Muscle layer of duodenum (tissue), 2 donors: ENCODE results near the gene SERPINA12.

Experiments
- H3K27ac ChIP-seq: one replicate; pipeline ENCODE4 v1.7.0; 2013; ENCODE audit warnings: mild to moderate bottlenecking, low read length
- H3K27me3 ChIP-seq: one replicate; pipeline ENCODE4 v1.7.0; 2013; ENCODE audit warnings: low read depth, mild to moderate bottlenecking, control low read depth, low read length
- H3K36me3 ChIP-seq, 2 donors: one replicate each; pipeline ENCODE4 v1.7.0; 2013; ENCODE audit warnings: low read length in 2 of 2, control low read depth in 1 of 2, mild to moderate bottlenecking in 1 of 2; ENCODE audit not compliant: insufficient read depth in 2 of 2, control insufficient read depth in 1 of 2
- H3K4me1 ChIP-seq, 2 donors: one replicate each; pipeline ENCODE4 v1.7.0; 2013; ENCODE audit warnings: low read length in 2 of 2, mild to moderate bottlenecking in 2 of 2, control low read depth in 1 of 2, moderate library complexity in 1 of 2; ENCODE audit not compliant: insufficient read depth in 2 of 2, control insufficient read depth in 1 of 2
- H3K4me3 ChIP-seq, 2 donors: one replicate each; pipeline ENCODE4 v1.7.0; 2013; ENCODE audit warnings: low read length in 2 of 2, low read depth in 1 of 2, mild to moderate bottlenecking in 1 of 2
- H3K9me3 ChIP-seq, 2 donors: one replicate each; pipeline ENCODE4 v1.7.0; 2013; ENCODE audit warnings: low read length in 2 of 2, control low read depth in 1 of 2, mild to moderate bottlenecking in 1 of 2; ENCODE audit not compliant: control insufficient read depth in 1 of 2
- donor health status: healthy.

Gene SERPINA12

DNA sequence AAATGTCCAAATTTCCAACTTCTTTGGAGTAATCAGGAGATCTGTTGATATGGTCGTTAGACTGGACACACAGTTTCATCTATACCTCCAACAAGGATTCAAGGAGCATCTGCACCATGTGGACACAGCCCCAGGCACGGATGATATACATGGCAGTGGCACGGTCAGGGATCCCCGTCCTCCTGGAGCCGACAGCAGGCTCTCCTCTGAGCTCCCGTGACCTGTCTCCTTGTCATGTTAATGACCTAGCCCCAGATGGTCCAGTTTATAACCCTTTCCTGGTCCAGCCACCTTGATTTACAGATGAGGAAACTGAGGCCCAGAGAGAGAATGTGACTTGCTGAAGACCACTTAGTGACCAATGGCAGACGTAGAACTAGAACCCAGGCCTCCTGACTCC is 35.5 kb upstream of the SERPINA12 start:
- peaks cover 0 to 9% of the 10 kb centered on the region in 2 donors for H3K9me3 ChIP-seq
- no peaks in the 10 kb centered on the region for H3K27me3 ChIP-seq
- H3K36me3 ChIP-seq: no peaks in the 10 kb centered on the region
- H3K4me1 ChIP-seq: no peaks in the 10 kb centered on the region
- H3K4me3 ChIP-seq: no peak overlapping the region
- H3K27ac ChIP-seq: no peak overlapping the region

DNA sequence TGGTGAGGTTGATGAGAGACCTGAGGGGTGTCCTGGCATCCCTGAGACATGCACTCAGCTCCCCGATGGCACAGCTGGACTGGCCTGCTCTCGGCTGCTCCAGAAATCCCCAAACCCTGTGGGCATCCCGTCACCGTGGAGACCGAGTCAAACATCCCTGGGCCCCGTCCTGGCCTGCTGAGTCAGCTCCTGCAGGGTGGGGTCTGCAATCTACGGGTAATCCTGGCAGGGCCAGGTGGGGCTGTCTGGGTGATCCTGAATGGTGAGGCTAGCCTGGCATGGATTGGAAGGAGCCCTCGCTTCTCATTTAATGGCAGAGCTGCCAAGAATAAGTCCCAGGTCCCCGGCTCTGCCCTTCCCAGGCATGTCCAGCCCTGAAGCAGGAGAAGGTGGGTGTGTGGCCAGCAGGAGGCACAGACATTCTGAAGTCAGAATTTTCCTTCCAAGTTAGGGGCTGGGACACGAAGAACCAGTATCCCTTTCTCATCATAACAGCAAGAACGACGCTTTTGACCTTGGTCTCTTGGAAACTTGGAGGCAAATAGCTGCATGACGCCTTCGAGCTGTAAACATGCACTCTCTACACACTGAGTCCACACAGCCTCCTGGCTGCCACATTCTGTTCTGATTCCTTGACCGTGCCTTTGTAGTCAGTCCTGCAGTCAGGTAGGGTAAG is 34.3 kb upstream of the SERPINA12 start:
- no peak overlapping the region for H3K4me3 ChIP-seq
- no peaks in the 10 kb centered on the region for H3K27me3 ChIP-seq
- no peak overlapping the region for H3K27ac ChIP-seq
- H3K9me3 ChIP-seq: peaks cover 0 to 9% of the 10 kb centered on the region in 2 donors
- no peaks in the 10 kb centered on the region for H3K36me3 ChIP-seq
- no peaks in the 10 kb centered on the region for H3K4me1 ChIP-seq

DNA sequence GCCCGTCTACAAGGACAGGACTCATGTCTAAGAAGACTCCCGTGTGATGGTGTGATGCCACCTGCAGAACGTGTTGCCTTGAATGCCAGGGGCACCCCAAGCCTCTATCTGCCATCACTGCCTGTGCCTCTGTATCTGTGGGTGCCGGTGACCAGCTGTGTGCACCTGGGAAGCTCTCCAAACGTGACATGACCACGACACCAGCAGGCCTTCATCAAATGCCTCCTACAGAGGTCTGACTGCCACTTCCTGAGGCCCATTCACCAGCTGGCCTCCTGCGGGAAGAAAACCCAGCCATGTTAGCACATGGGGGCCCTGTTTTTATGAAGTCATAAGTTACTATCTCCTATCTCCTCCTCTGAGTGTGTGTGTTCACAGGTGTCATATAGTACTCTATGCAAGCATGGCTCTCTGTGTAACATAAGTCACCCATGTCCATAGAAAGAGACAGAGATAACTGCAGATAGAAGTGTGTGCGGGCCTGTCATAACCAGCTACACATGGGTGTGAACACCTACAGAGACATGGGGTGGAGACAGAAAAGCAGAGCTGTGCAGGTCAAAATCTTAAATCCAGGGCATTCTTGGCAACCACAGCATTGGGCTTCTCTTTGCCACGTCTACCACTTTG is 33.7 kb upstream of the SERPINA12 start:
- no peaks in the 10 kb centered on the region for H3K27me3 ChIP-seq
- H3K9me3 ChIP-seq: peaks cover 0 to 9% of the 10 kb centered on the region in 2 donors
- H3K4me1 ChIP-seq: no peaks in the 10 kb centered on the region
- no peak overlapping the region for H3K4me3 ChIP-seq
- H3K36me3 ChIP-seq: no peaks in the 10 kb centered on the region
- no peak overlapping the region for H3K27ac ChIP-seq

DNA sequence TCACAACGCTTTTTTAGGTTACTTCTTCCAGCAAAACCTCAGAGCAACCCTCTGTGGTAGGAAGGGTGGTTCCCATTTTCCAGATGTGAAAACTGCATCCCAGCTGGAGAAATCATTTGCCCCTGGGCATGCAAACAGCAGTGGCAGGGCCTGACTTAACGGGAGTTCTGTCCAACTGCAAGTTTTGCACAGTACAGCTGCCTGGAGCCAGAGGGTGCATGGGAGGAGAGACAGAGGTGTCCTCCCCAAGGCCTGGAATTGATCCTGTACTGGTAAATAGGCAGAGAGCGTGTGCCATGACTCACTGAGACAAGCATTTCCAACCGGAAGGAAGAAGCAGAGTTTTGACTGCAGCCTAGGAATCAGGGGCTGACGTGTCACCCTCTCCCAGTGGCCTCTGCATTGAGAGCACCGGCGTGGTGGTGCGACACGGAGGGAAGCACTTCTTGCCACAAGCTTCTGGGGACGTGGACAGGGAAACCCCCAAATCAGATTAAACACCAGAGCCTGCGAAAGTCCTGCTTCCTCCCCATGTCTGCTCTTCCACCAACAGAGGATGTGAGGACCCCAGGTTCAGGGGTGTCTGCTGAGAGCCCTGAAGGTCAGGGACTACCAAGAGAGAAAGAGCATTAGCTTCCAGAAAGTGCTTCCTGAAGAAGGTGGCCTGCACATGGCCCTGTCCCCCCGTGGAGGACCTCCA is 33.0 kb upstream of the SERPINA12 start:
- H3K4me3 ChIP-seq: no peak overlapping the region
- H3K27me3 ChIP-seq: no peaks in the 10 kb centered on the region
- no peaks in the 10 kb centered on the region for H3K4me1 ChIP-seq
- no peaks in the 10 kb centered on the region for H3K36me3 ChIP-seq
- peaks cover 0 to 9% of the 10 kb centered on the region in 2 donors for H3K9me3 ChIP-seq
- H3K27ac ChIP-seq: no peak overlapping the region

DNA sequence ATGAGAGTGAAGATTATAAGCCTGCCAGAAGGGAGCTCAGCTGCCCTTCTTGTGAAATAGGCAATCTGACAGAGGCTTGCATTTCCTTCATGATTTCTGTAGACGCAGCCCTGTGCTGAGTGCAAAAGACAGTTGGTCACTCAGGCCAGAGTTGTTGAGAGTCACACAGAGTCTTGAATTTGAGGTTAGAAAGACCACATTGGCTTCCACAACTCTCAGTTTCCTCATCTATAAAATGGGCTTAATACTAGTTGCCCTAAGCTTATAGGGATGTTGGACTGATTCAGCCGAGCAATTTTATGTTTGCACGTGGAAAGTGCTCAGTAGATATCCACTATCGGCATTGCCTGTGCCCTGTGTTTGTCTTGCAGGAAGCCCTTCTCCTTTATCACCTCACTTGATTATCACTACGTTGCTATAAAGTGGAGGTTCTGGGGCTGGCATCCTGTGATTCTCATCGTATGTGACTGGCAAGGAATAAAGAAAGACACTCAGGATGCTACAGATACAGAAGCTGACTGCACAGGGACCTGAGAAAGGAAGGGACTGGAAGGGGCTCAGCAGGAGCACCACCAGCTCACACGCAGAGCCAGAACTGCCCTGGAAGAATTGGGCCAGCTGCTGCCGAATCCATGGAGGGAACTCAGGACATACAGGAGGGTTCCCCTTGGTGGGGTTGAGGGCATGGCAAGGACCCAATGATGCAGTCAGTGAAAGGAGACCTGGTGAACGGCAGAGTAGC is 32.1 kb upstream of the SERPINA12 start:
- no peaks in the 10 kb centered on the region for H3K27me3 ChIP-seq

DNA sequence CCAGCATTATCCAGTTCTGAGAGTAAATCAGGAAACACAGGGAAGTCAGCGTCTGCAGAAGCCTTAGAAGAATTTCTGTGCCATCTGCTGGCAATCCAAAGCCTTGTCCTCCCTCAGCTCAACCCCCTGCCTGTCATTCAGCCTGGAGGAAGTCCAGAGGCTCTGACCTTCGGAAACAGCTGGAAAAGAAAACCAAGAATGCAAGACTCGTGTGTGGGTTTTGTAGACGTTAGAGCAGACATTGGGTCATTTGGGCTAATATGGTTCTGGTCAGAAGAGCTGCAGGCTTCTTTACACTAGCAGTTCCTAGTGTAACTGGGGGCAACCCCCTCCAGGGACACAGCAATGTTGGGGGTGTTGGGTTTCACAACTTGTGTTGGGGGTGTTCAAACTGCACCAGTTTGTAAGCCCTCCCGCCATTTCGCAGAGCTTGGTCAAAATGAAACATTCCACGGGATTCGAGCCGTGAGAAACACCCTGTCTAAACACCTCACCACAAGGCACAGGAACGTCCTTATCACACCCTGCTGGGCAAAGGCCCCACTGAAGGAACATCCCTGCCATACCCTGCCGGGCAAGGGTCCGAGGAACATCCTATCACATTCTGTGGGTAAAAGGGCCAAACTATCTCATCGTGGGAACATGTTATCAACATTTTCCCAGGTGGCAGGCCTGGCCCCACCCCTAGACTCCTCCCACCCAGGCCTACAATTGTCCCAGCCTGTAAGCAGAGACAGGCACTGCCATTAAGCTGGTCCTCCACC is 30.9 kb upstream of the SERPINA12 start:
- Histone ChIP-seq H3K27me3 (no peaks in the 10 kb centered on the region), H3K36me3 (no peaks in the 10 kb centered on the region), H3K4me1 (no peaks in the 10 kb centered on the region), H3K27ac (no peak overlapping the region), H3K4me3 (no peak overlapping the region), H3K9me3 (no peaks in the 10 kb centered on the region)

More for the DNA sequence above, 32.1 kb upstream of the SERPINA12 start:
- Histone ChIP-seq H3K4me1 (no peaks in the 10 kb centered on the region), H3K4me3 (no peak overlapping the region), H3K27ac (no peak overlapping the region), H3K9me3 (peaks cover 0 to 5% of the 10 kb centered on the region in 2 donors), H3K36me3 (no peaks in the 10 kb centered on the region)

DNA sequence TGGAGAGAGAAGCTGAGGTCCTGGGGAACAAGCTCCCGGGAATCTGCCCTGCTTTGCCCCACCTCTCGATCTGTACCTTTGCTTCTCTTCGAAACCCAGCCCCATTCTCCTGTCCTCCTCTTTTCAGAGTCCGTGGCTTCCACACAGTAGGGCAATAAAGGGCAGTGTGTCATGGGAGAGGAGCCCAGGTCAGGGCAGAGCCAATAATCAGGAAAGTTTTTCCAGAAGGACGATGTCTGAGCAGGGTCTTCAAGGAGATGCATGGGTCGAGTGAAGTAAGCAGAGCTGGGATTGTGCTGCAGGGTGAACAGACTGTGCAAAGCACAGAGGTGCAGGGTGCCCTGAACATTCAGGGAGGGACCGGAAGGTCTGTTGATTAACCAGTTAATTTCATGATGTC is 29.9 kb upstream of the SERPINA12 start:
- Histone ChIP-seq H3K27me3 (no peaks in the 10 kb centered on the region), H3K27ac (no peak overlapping the region), H3K9me3 (no peaks in the 10 kb centered on the region), H3K4me3 (no peak overlapping the region), H3K36me3 (no peaks in the 10 kb centered on the region), H3K4me1 (no peaks in the 10 kb centered on the region)

DNA sequence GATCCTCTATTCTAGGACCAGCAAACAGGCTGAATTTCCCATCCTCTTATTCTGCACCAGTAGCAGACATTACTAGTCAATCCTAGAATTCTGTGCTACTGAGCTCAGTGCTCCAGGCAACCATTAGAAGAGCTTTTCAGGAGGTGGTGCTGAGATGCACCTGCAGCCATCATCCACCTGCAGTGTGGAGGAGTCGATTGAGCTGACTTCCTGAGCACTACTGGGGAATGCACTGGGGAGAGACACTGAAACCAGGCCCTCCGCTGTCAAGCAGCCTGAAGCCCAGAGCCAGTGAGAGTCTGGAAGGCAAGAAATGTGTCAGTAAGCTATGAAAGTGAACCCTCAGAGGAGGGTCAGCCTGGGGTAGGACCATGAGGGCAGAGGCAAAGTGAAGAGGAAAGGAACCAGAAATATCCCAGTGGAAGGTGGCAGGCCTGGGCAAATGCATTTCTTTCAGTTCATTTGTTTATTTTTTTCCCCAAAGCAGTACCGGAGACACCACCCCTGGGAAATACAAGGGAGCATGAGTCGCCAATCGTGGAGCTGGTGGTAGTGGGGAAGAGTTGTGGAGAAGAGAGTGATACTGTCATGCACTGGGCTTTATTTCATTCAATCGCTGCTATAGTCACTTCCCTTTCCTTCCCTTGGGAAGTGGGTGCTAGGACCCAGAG is 28.9 kb upstream of the SERPINA12 start:
- no peak overlapping the region for H3K4me3 ChIP-seq

DNA sequence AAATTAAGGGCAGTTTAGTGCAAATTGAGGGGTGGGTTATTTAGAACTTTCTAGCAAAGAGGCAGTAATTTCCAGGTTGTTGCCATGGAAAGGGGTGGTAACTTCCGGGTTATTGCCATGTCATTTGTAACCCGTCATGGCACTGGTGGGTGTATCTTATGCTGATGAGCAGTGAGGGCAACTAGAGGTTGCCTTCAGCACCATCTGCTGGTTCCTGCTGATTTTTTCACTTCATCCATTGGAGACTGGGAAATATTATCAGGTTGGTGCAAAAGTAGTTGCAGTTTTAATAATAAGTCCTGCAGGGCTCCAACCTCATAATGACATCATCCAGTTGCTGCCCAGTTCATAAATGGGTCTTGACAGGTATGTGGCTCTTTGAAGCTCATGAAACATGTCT is 27.6 kb upstream of the SERPINA12 start:
- H3K4me1 ChIP-seq: no peaks in the 10 kb centered on the region
- no peak overlapping the region for H3K27ac ChIP-seq
- H3K9me3 ChIP-seq: no peaks in the 10 kb centered on the region
- H3K27me3 ChIP-seq: no peaks in the 10 kb centered on the region
- no peaks in the 10 kb centered on the region for H3K36me3 ChIP-seq
- H3K4me3 ChIP-seq: no peak overlapping the region

More for the DNA sequence above, 28.9 kb upstream of the SERPINA12 start:
- Histone ChIP-seq H3K9me3 (no peaks in the 10 kb centered on the region), H3K36me3 (no peaks in the 10 kb centered on the region), H3K27ac (no peak overlapping the region), H3K27me3 (no peaks in the 10 kb centered on the region), H3K4me1 (no peaks in the 10 kb centered on the region)

DNA sequence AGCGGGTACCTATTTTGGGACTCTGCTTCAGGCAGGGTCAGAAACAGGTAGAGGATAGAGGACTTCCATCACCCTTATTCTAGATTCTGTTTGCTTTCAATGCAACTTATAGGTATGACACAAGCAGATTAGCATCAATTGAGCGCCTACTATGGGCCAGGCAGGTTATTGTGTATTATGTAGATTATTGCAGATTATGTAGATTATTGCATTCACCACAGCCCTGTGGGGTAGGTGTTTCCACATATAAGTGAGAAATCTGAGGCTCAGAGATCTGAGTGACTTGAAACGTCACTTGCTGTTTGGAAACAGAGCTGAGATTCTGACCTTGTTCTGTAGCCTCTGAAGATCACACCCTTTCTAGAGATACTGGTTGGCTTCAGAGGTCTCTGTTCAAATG is 26.2 kb upstream of the SERPINA12 start:
- Histone ChIP-seq H3K9me3 (no peaks in the 10 kb centered on the region), H3K4me3 (no peak overlapping the region), H3K4me1 (no peaks in the 10 kb centered on the region), H3K27me3 (no peaks in the 10 kb centered on the region), H3K27ac (no peak overlapping the region), H3K36me3 (no peaks in the 10 kb centered on the region)
